ENCODE results near the gene MUS81. TPM values are rescaled to one million over a fixed set of nuclear protein-coding genes. Genes with fewer than 3 reads are reported as not detected.
"Not testable (repeated sequence)": the region's sequence is repeated elsewhere in the genome, so short reads cannot be mapped to it uniquely, and the experiment has no call there.

Gene MUS81
- polyA plus RNA-seq, 4 donors, result 45.3 to 118 (median 73.8) TPM

DNA sequence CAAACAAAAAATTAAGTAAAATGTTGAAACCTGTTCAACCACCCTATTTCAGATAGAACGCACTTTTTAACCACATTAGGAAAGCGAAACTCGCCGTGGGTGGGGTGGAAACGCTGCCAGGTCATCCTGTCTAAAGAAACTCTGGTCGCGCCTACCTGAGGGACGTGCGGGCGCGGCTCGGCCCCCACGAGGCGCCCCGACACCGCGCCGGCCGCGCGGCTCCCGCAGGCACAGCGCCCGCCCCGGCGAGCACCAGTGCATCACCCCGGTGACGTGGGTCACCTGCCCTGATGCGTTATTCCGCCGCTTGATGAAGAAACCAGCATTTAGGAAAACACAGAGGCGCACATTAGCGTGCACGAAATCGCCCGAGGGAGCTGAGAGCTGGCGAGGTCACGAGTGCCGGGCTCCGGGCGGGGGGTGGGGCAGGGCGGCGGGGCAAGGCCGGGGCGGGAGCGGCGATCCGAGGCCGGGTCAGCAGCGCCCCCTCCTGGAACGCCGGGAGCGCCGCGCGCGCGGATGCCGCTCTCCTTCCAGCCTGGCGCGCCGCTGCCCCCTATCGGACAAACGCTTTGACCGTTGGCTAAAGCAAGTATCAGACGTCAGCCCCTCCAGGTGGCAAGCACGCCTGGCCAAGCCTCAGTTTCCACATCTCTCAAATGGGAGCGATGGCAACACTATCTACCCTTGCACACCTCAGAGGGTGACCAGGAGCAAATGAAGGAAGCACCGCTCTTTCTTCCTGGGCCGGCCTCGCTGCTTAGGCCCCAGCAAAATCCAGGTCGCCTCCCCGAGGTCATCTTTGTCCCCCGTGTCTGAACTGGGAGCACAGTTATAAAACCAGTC lies 42.2 kb upstream of the MUS81 start:
- 6 to 7% (median 6%) methylated on average over 70 to 74 of the region's 74 CpGs for WGBS, 3 donors
- Histone ChIP-seq H3K36me3 (ENCODE audit: control insufficient read depth in 3 of 3, insufficient read depth in 2 of 3, low read depth in 1 of 3, low read length in 3 of 3) (peaks cover 0 to 12% (median 3%) of the 10 kb centered on the region in 3 donors), H3K4me3 (ENCODE audit: low read depth in 1 of 3, low read length in 3 of 3) (peak overlapping the region; percentile 36 to 67 (median 66)), H3K27ac (ENCODE audit: low read depth in 1 of 3, low read length in 2 of 3) (peak overlapping the region; percentile 76 to 86 (median 86)), H3K4me1 (ENCODE audit: control insufficient read depth in 3 of 3, insufficient read depth in 2 of 3, low read depth in 1 of 3, low read length in 2 of 3) (peaks cover 3 to 64% (median 4%) of the 10 kb centered on the region in 3 donors), H3K9me3 (ENCODE audit: control insufficient read depth in 2 of 2, insufficient read depth in 1 of 2, low read depth in 1 of 2, low read length in 1 of 2) (no peaks in the 10 kb centered on the region), H3K27me3 (ENCODE audit: control insufficient read depth in 3 of 3, insufficient read depth in 3 of 3, low read length in 3 of 3) (no peaks in the 10 kb centered on the region)
- DNase-seq, result peak; percentile 86 to 93
- FAIRE-seq, result no peak

DNA sequence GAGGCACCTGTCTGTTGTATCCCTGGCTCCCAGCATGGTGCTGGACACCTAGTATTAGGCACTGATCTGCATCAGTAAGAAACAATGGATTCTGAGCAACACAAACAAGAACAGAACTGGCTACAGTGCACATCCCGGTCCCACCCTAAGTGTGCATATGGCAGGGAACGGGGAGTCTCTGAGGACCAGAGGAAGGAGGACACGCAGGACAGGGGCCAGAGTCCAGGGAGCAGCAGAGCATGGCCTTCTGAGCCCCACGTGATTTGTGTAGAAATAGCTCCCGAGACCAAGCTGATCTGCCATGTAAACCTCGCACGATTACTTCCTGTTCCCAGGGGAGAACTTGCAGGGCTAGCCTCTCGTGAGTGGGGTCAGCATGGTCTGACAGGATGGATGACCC lies 39.1 kb upstream of the MUS81 start:
- H3K4me1 ChIP-seq (ENCODE audit: control insufficient read depth in 3 of 3, insufficient read depth in 2 of 3, low read depth in 1 of 3, low read length in 2 of 3), result peaks cover 3 to 76% (median 4%) of the 10 kb centered on the region in 3 donors

DNA sequence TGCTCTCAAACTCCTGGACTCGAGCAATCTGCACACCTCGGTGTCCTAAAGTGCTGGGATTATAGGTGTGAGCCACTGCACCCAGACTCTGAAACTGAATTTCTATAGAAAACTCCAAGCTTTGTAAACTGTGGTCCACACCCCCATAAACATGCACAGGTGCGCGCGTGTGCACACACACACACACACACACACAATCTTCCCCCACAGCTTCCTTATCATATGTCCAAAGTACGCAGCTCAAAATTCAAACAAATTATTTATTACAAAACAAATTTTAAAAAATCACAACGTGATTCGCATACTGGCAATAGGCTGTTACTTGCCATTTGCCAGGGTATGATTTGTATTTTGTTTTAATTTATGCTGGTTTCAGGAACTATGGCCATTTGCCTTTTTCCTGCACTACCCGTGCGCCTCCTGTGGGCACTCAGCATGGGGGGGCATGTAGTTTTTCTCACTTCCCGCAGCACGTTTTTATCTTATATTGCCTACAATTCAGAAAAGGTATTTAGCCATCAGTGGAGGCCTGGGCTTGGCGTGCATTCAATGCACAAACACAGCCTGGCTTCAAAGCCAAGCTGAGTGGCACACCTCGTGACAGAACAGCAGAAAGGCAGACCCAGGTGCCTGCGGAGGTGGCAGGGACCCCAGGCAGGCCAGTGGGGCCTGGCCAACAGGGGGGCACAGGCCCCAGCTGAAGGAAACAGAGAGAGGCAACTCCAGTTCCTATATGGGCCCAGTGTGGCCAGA lies 37.3 kb upstream of the MUS81 start:
- H3K27ac ChIP-seq (ENCODE audit: low read depth in 1 of 3, low read length in 2 of 3), result peak overlapping the region; percentile 73 to 92 (median 92)
- WGBS, 3 donors, result 14 to 57% (median 29%) methylated on average over 15 of the region's 15 CpGs

More for the DNA sequence above, 39.1 kb upstream of the MUS81 start:
- no peaks in the 10 kb centered on the region for H3K27me3 ChIP-seq (ENCODE audit: control insufficient read depth in 3 of 3, insufficient read depth in 3 of 3, low read length in 3 of 3)
- 12 to 45% (median 30%) methylated on average over 8 of the region's 8 CpGs for WGBS, 3 donors
- no peak overlapping the region for H3K4me3 ChIP-seq (ENCODE audit: low read depth in 1 of 3, low read length in 3 of 3)
- DNase-seq (peak; percentile 90 to 95), FAIRE-seq (no peak)
- H3K9me3 ChIP-seq (ENCODE audit: control insufficient read depth in 2 of 2, insufficient read depth in 1 of 2, low read depth in 1 of 2, low read length in 1 of 2), result no peaks in the 10 kb centered on the region
- peak overlapping the region; percentile 71 to 92 (median 92) for H3K27ac ChIP-seq (ENCODE audit: low read depth in 1 of 3, low read length in 2 of 3)
- peaks cover 0 to 22% (median 0%) of the 10 kb centered on the region in 3 donors for H3K36me3 ChIP-seq (ENCODE audit: control insufficient read depth in 3 of 3, insufficient read depth in 2 of 3, low read depth in 1 of 3, low read length in 3 of 3)

DNA sequence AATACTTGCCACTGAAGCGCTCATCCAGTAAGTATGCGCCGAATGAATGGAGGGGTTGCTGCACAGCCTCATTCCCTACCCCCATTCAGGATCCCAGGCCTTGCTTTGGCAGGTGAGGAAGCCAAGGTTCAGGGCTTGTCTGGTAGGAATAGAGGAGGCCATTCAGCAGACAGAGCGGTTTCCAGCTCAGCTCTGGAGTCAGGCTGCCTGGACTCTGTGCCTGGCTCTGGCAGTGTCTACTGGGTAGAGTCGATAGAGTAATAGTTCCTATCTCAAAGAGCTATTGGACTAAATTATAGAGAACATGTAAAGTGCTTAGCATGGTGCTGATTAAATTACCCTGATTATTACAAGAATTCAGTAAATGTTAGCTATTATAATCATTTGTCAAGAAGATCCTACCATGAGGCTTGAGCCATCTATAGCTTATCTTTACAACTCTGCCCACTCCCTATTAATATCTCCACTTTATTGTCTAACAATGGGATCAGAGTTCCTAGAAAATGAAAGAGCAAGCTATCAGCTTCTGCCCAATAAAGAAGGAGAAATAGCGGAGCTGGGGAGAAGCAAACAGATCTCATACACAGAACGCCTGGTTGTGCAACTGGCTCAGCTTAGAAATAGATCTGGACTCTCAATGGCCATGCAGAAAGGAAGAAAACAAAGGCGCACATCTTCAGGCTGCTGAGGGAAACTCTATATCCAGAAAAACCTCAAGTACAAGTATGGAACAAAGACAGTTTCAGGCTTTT lies 33.1 kb upstream of the MUS81 start:
- peaks cover 0 to 59% (median 6%) of the 10 kb centered on the region in 3 donors for H3K4me1 ChIP-seq (ENCODE audit: control insufficient read depth in 3 of 3, insufficient read depth in 2 of 3, low read depth in 1 of 3, low read length in 2 of 3)
- FAIRE-seq (no peak), DNase-seq (peak; percentile 90 to 95)
- peak overlapping the region; percentile 69 to 89 (median 85) for H3K27ac ChIP-seq (ENCODE audit: low read depth in 1 of 3, low read length in 2 of 3)
- H3K27me3 ChIP-seq (ENCODE audit: control insufficient read depth in 3 of 3, insufficient read depth in 3 of 3, low read length in 3 of 3), result no peaks in the 10 kb centered on the region
- peak overlapping the region in 2 of 3 donors; percentile 29 to 45 for H3K4me3 ChIP-seq (ENCODE audit: low read depth in 1 of 3, low read length in 3 of 3)
- peaks cover 0 to 14% (median 0%) of the 10 kb centered on the region in 3 donors for H3K36me3 ChIP-seq (ENCODE audit: control insufficient read depth in 3 of 3, insufficient read depth in 2 of 3, low read depth in 1 of 3, low read length in 3 of 3)
- 16 to 64% (median 38%) methylated on average over 8 of the region's 8 CpGs for WGBS, 3 donors
- no peaks in the 10 kb centered on the region for H3K9me3 ChIP-seq (ENCODE audit: control insufficient read depth in 2 of 2, insufficient read depth in 1 of 2, low read depth in 1 of 2, low read length in 1 of 2)

More for the DNA sequence above, 37.3 kb upstream of the MUS81 start:
- Histone ChIP-seq H3K4me3 (ENCODE audit: low read depth in 1 of 3, low read length in 3 of 3) (peak overlapping the region in 1 of 3 donors; percentile 5), H3K36me3 (ENCODE audit: control insufficient read depth in 3 of 3, insufficient read depth in 2 of 3, low read depth in 1 of 3, low read length in 3 of 3) (peaks cover 0 to 22% (median 0%) of the 10 kb centered on the region in 3 donors), H3K9me3 (ENCODE audit: control insufficient read depth in 2 of 2, insufficient read depth in 1 of 2, low read depth in 1 of 2, low read length in 1 of 2) (no peaks in the 10 kb centered on the region), H3K4me1 (ENCODE audit: control insufficient read depth in 3 of 3, insufficient read depth in 2 of 3, low read depth in 1 of 3, low read length in 2 of 3) (peaks cover 3 to 79% (median 4%) of the 10 kb centered on the region in 3 donors), H3K27me3 (ENCODE audit: control insufficient read depth in 3 of 3, insufficient read depth in 3 of 3, low read length in 3 of 3) (no peaks in the 10 kb centered on the region)
- DNase-seq (peak; percentile 61 to 74), FAIRE-seq (no peak)

DNA sequence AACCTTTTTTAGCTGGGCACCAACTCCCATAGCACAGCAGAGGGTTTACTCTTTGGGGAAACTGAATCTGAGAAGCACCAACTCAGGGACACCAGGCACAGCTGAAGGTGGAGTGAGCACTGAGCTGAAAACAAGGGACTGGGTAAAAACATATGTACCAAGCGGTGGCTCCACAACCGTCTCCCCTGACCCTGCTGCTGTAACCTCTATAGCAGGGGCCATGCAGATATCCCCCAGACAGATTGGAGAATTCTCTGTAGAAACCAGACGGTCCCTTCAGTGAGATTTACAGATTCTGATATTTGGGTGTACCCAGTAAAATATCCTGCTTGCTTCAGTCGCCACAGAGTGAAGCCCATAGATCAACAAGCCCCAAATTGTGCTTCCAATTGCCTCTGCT lies 30.8 kb upstream of the MUS81 start:
- Histone ChIP-seq H3K4me3 (ENCODE audit: low read depth in 1 of 3, low read length in 3 of 3) (no peak overlapping the region), H3K27ac (ENCODE audit: low read depth in 1 of 3, low read length in 2 of 3) (no peak overlapping the region), H3K9me3 (ENCODE audit: control insufficient read depth in 2 of 2, insufficient read depth in 1 of 2, low read depth in 1 of 2, low read length in 1 of 2) (no peaks in the 10 kb centered on the region), H3K27me3 (ENCODE audit: control insufficient read depth in 3 of 3, insufficient read depth in 3 of 3, low read length in 3 of 3) (no peaks in the 10 kb centered on the region), H3K36me3 (ENCODE audit: control insufficient read depth in 3 of 3, insufficient read depth in 2 of 3, low read depth in 1 of 3, low read length in 3 of 3) (peaks cover 0 to 10% (median 0%) of the 10 kb centered on the region in 3 donors), H3K4me1 (ENCODE audit: control insufficient read depth in 3 of 3, insufficient read depth in 2 of 3, low read depth in 1 of 3, low read length in 2 of 3) (peaks cover 0 to 45% (median 6%) of the 10 kb centered on the region in 3 donors)
- WGBS, 3 donors, result 74 to 84% (median 78%) methylated on average over 4 of the region's 4 CpGs
- FAIRE-seq, result no peak
- DNase-seq, result no peak

DNA sequence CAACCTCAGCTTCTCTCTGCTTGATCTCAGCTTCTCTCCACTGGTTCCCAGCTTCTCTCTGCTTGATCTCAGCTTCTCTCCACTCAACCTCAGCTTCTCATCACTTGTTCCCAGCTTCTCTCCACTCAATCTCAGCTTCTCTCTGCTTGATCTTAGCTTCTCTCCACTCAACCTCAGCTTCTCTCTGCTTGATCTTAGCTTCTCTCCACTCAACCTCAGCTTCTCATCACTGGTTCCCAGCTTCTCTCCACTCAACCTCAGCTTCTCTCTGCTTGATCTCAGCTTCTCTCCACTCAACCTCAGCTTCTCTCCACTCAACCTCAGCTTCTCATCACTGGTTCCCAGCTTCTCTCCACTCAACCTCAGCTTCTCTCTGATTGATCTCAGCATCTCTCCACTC lies 28.0 kb upstream of the MUS81 start:
- H3K36me3 ChIP-seq (ENCODE audit: control insufficient read depth in 3 of 3, insufficient read depth in 2 of 3, low read depth in 1 of 3, low read length in 3 of 3); H3K4me3 ChIP-seq (ENCODE audit: low read depth in 1 of 3, low read length in 3 of 3); H3K27me3 ChIP-seq (ENCODE audit: control insufficient read depth in 3 of 3, insufficient read depth in 3 of 3, low read length in 3 of 3); DNase-seq; H3K27ac ChIP-seq (ENCODE audit: low read depth in 1 of 3, low read length in 2 of 3); H3K9me3 ChIP-seq (ENCODE audit: control insufficient read depth in 2 of 2, insufficient read depth in 1 of 2, low read depth in 1 of 2, low read length in 1 of 2); FAIRE-seq: not testable (repeated sequence)
- peaks cover 0 to 33% (median 6%) of the 10 kb centered on the region in 3 donors for H3K4me1 ChIP-seq (ENCODE audit: control insufficient read depth in 3 of 3, insufficient read depth in 2 of 3, low read depth in 1 of 3, low read length in 2 of 3)

DNA sequence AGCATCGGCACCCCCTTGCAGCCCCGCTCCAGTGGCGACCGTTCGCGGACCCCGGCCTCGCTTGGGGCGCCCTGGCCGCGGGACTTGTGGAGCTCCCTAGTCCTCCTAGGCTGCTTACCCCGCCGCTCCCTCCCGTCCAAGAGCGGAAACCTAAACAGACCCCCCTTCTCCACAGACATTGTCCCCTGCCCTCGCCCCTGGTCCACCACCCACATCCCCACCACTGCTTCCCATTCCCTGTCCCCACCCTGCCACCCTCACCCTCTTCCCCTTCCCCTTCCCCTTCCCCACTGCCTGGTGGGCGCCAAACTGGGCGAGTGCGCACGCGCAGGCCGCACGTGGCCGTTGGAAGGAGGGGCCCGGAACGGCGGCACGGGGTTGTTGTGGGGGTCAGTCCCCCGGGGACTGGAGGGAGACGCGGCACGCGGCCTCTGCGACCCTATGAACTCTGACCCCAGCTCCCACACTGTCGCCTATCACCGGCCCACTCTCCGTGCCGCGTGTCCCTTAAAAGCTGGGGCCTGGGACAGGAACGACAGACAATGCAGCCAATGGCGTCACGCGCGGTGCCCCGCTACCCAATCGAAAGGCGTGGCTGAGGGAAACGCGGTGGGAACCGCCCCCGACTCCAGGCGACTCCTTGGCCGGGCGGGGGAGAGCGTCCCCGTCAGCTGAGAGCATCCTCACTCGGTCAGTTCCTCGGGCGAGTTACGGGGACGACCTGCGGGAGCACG lies 26.8 kb upstream of the MUS81 start, which contains the start of gene SNX32:
TSS of gene SNX32 (plus strand) at position 667 of the 734 bp plus-strand sequence. CDS start 103 bp downstream, outside the sequence.
- Histone ChIP-seq H3K9me3 (ENCODE audit: control insufficient read depth in 2 of 2, insufficient read depth in 1 of 2, low read depth in 1 of 2, low read length in 1 of 2) (no peaks in the 10 kb centered on the region), H3K4me3 (ENCODE audit: low read depth in 1 of 3, low read length in 3 of 3) (peak within 1 kb of the TSS; percentile 43 to 61 (median 59)), H3K27me3 (ENCODE audit: control insufficient read depth in 3 of 3, insufficient read depth in 3 of 3, low read length in 3 of 3) (no peaks in the 10 kb centered on the region), H3K36me3 (ENCODE audit: control insufficient read depth in 3 of 3, insufficient read depth in 2 of 3, low read depth in 1 of 3, low read length in 3 of 3) (no peaks in the 10 kb centered on the region), H3K4me1 (ENCODE audit: control insufficient read depth in 3 of 3, insufficient read depth in 2 of 3, low read depth in 1 of 3, low read length in 2 of 3) (peaks cover 0 to 22% (median 1%) of the 10 kb centered on the region in 3 donors), H3K27ac (ENCODE audit: low read depth in 1 of 3, low read length in 2 of 3) (peak within 1 kb of the TSS in 2 of 3 donors; percentile 22 to 67)
- peak; percentile 97 for DNase-seq
- no peak for FAIRE-seq
- 1 to 5% (median 3%) methylated on average over 44 to 63 of the region's 63 CpGs for WGBS, 3 donors
